ENCODE measurements around the gene CCDC171. TPM values are rescaled to one million over a fixed set of nuclear protein-coding genes. Genes with fewer than 3 reads are reported as not detected.

Gene CCDC171
- total and polyA plus RNA-seq, 2 of the 13 experiments (the other 11 are each of a cell fraction or from before 2014, with no cell fraction given) = 0.95 to 2.5 TPM

- TF ChIP-seq MXD4 (CRISPR knock-in tag; IDR thresholded peaks at IDR 0.05) (peak; percentile 64; the same call in 1 of the 2 replicates), EEA1 (CRISPR knock-in tag; IDR thresholded peaks at IDR 0.05; ENCODE audit: borderline replicate concordance) (peak; percentile 88; the same call in 1 of the 2 replicates), MTA1 (CRISPR knock-in tag; IDR thresholded peaks at IDR 0.05; ENCODE audit: borderline replicate concordance) (no peak), GLI4 (CRISPR knock-in tag; IDR thresholded peaks at IDR 0.05; ENCODE audit: borderline replicate concordance) (no peak), SRSF4 (IDR thresholded peaks at IDR 0.05; ENCODE audit: low read depth, low read length, poor library complexity, severe bottlenecking) (no peak), HMGA1 (CRISPR knock-in tag; conservative IDR thresholded peaks at IDR 0.05) (no peak), ELF1 (CRISPR knock-in tag; IDR thresholded peaks at IDR 0.05) (no peak), ZNF292 (CRISPR knock-in tag; IDR thresholded peaks at IDR 0.05; ENCODE audit: borderline replicate concordance, low read depth) (no peak), ZNF101 (CRISPR knock-in tag; IDR thresholded peaks at IDR 0.05; ENCODE audit: borderline replicate concordance, low read depth) (no peak), MYC (CRISPR knock-in tag; IDR thresholded peaks at IDR 0.05; ENCODE audit: borderline replicate concordance) (peak; percentile 61; the same call in 1 of the 2 replicates), ELF4 (CRISPR knock-in tag; IDR thresholded peaks at IDR 0.05; ENCODE audit: borderline replicate concordance) (no peak), ZBTB38 (CRISPR knock-in tag; IDR thresholded peaks at IDR 0.05) (no peak; the same call in 1 of the 2 replicates), ZNF44 (CRISPR knock-in tag; IDR thresholded peaks at IDR 0.05) (no peak), PLRG1 (conservative IDR thresholded peaks at IDR 0.05) (no peak), CBX2 (IDR thresholded peaks at IDR 0.05; ENCODE audit: low read depth, low read length) (no peak), CBX2 (CRISPR knock-in tag; IDR thresholded peaks at IDR 0.05; ENCODE audit: low read depth) (0 out of 2 replicates have a peak, but pooled peaks have one; percentile 54)
- TF ChIP-seq, protein P1, sequence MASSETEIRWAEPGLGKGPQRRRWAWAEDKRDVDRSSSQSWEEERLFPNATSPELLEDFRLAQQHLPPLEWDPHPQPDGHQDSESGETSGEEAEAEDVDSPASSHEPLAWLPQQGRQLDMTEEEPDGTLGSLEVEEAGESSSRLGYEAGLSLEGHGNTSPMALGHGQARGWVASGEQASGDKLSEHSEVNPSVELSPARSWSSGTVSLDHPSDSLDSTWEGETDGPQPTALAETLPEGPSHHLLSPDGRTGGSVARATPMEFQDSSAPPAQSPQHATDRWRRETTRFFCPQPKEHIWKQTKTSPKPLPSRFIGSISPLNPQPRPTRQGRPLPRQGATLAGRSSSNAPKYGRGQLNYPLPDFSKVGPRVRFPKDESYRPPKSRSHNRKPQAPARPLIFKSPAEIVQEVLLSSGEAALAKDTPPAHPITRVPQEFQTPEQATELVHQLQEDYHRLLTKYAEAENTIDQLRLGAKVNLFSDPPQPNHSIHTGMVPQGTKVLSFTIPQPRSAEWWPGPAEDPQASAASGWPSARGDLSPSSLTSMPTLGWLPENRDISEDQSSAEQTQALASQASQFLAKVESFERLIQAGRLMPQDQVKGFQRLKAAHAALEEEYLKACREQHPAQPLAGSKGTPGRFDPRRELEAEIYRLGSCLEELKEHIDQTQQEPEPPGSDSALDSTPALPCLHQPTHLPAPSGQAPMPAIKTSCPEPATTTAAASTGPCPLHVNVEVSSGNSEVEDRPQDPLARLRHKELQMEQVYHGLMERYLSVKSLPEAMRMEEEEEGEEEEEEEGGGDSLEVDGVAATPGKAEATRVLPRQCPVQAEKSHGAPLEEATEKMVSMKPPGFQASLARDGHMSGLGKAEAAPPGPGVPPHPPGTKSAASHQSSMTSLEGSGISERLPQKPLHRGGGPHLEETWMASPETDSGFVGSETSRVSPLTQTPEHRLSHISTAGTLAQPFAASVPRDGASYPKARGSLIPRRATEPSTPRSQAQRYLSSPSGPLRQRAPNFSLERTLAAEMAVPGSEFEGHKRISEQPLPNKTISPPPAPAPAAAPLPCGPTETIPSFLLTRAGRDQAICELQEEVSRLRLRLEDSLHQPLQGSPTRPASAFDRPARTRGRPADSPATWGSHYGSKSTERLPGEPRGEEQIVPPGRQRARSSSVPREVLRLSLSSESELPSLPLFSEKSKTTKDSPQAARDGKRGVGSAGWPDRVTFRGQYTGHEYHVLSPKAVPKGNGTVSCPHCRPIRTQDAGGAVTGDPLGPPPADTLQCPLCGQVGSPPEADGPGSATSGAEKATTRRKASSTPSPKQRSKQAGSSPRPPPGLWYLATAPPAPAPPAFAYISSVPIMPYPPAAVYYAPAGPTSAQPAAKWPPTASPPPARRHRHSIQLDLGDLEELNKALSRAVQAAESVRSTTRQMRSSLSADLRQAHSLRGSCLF (CRISPR knock-in tag; IDR thresholded peaks at IDR 0.05; ENCODE audit: borderline replicate concordance) = peak; percentile 14; the same call in 1 of the 2 replicates
- TF ChIP-seq, protein P2, sequence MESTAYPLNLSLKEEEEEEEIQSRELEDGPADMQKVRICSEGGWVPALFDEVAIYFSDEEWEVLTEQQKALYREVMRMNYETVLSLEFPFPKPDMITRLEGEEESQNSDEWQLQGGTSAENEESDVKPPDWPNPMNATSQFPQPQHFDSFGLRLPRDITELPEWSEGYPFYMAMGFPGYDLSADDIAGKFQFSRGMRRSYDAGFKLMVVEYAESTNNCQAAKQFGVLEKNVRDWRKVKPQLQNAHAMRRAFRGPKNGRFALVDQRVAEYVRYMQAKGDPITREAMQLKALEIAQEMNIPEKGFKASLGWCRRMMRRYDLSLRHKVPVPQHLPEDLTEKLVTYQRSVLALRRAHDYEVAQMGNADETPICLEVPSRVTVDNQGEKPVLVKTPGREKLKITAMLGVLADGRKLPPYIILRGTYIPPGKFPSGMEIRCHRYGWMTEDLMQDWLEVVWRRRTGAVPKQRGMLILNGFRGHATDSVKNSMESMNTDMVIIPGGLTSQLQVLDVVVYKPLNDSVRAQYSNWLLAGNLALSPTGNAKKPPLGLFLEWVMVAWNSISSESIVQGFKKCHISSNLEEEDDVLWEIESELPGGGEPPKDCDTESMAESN (CRISPR knock-in tag; conservative IDR thresholded peaks at IDR 0.05) = peak; percentile 80
- TF ChIP-seq, protein P3, sequence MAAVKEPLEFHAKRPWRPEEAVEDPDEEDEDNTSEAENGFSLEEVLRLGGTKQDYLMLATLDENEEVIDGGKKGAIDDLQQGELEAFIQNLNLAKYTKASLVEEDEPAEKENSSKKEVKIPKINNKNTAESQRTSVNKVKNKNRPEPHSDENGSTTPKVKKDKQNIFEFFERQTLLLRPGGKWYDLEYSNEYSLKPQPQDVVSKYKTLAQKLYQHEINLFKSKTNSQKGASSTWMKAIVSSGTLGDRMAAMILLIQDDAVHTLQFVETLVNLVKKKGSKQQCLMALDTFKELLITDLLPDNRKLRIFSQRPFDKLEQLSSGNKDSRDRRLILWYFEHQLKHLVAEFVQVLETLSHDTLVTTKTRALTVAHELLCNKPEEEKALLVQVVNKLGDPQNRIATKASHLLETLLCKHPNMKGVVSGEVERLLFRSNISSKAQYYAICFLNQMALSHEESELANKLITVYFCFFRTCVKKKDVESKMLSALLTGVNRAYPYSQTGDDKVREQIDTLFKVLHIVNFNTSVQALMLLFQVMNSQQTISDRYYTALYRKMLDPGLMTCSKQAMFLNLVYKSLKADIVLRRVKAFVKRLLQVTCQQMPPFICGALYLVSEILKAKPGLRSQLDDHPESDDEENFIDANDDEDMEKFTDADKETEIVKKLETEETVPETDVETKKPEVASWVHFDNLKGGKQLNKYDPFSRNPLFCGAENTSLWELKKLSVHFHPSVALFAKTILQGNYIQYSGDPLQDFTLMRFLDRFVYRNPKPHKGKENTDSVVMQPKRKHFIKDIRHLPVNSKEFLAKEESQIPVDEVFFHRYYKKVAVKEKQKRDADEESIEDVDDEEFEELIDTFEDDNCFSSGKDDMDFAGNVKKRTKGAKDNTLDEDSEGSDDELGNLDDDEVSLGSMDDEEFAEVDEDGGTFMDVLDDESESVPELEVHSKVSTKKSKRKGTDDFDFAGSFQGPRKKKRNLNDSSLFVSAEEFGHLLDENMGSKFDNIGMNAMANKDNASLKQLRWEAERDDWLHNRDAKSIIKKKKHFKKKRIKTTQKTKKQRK (IDR thresholded peaks at IDR 0.05; ENCODE audit: low read length) = no peak
These were observed 41.9 kb upstream of the CCDC171 start, which contains the start of gene PSIP1 (continued) for GRCh38 chr9:15510789-15511575.

Measured in HepG2 (cell line).